BLaER1 (cell line): Measurements from ENCODE around the gene LRRC70.
"Not testable (repeated sequence)": the region's sequence is repeated elsewhere in the genome, so short reads cannot be mapped to it uniquely, and the experiment has no call there.

Experiments
- H3K27ac ChIP-seq: shearing (Covaris generic); formaldehyde crosslinking; 2 replicates; pipeline ENCODE4 v1.8.1; 2022
- H3K27me3 ChIP-seq: shearing (Covaris generic); formaldehyde crosslinking; 2 replicates; pipeline ENCODE4 v1.8.1; 2022
- H3K36me3 ChIP-seq: shearing (Covaris generic); formaldehyde crosslinking; 2 replicates; pipeline ENCODE4 v1.8.1; 2022
- H3K4me1 ChIP-seq: shearing (Covaris generic); formaldehyde crosslinking; 2 replicates; pipeline ENCODE4 v1.8.1; 2022
- H3K4me2 ChIP-seq: shearing (Covaris generic); formaldehyde crosslinking; 2 replicates; pipeline ENCODE4 v1.8.1; 2022
- H3K4me3 ChIP-seq: shearing (Covaris generic); formaldehyde crosslinking; 2 replicates; pipeline ENCODE4 v1.8.1; 2022
- H3K9ac ChIP-seq: shearing (Covaris generic); formaldehyde crosslinking; 2 replicates; pipeline ENCODE4 v1.8.1; 2022
- H3K9me3 ChIP-seq: shearing (Covaris generic); formaldehyde crosslinking; 2 replicates; pipeline ENCODE4 v1.8.1; 2022
- H4K20me1 ChIP-seq: shearing (Covaris generic); formaldehyde crosslinking; 2 replicates; pipeline ENCODE4 v1.8.1; 2022
- Cebpa-rat ChIP-seq: shearing (Covaris generic); IDR thresholded peaks from 2 replicates; pipeline ENCODE4 v1.8.1; 2022

The LRRC70 gene

DNA sequence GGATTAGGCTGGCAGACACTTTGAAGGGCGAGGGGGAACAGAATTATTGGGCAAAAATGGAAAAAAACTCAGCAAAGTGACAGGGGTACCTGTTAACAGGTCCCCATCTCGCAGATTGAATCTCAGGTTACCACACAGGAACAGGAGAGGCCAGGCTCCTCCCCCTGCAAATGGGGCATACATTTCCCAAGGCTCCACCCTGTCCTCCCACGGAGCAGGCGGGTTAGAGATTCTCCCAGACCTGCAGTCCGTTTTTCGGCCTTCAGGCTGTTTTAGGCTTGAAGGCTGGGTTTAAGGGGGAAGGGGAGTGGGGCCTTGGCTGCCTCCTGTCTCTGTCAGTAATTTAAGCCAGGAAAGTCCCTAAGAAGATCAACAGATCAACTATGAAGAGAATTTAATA, 42.7 kb downstream of the LRRC70 start:
- Histone ChIP-seq H3K4me3 (no peak overlapping the region), H3K27me3 (no peaks in the 10 kb centered on the region), H3K9me3 (no peaks in the 10 kb centered on the region), H3K4me2 (no peak overlapping the region), H3K27ac (no peak overlapping the region), H3K9ac (no peak overlapping the region), H3K36me3 (peaks cover 24% of the 10 kb centered on the region), H4K20me1 (no peaks in the 10 kb centered on the region), H3K4me1 (no peaks in the 10 kb centered on the region)
- TF ChIP-seq Cebpa-rat, result no peak

DNA sequence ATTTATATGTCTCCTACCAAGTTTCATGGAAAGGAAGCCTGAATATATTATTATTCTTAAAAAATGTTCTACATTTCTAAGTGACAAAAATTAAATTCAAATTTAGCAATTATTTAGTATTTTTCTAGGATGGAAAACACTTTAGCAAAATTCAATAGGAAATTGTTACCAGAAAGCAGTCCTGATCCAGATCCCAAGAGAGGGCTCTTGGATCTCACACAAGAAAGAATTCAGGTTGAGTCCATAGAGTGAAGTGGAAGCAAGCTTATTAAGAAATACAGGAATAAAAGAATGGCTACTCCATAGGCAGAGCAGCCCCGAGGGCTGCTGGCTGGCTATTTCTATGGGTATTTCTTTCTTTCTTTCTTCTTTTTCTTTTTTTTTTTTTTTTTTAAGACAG, 44.7 kb downstream of the LRRC70 start:
- no peaks in the 10 kb centered on the region for H4K20me1 ChIP-seq

DNA sequence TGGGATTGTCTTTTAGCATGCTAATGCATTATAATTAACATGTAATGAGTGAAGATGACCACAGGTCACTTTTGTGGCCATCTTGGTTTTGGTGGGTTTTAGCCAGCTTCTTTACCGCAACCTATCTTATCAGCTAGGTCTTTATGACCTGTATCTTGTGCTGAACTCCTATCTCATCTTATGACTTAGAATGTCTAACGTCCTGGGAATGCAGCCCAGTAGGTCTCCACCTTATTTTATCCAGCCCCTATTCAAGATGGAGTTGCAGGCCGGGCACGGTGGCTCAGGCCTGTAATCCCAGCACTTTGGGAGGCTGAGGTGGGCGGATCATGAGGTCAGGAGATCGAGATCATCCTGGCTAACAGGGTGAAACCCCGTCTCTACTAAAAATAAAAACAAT, 45.8 kb downstream of the LRRC70 start:
- H3K27ac ChIP-seq, H3K4me3 ChIP-seq, H4K20me1 ChIP-seq, H3K9me3 ChIP-seq, H3K9ac ChIP-seq, H3K27me3 ChIP-seq, H3K4me2 ChIP-seq, H3K4me1 ChIP-seq: not testable (repeated sequence)
- H3K36me3 ChIP-seq, result peaks cover 43% of the 10 kb centered on the region

More for the DNA sequence above, 44.7 kb downstream of the LRRC70 start:
- H3K9ac ChIP-seq, result no peak overlapping the region
- H3K27ac ChIP-seq, result no peak overlapping the region
- TF ChIP-seq Cebpa-rat, result no peak
- no peak overlapping the region for H3K4me3 ChIP-seq
- H3K27me3 ChIP-seq, result no peaks in the 10 kb centered on the region
- H3K9me3 ChIP-seq, result no peaks in the 10 kb centered on the region
- peaks cover 41% of the 10 kb centered on the region for H3K36me3 ChIP-seq
- H3K4me2 ChIP-seq, result no peak overlapping the region
- no peaks in the 10 kb centered on the region for H3K4me1 ChIP-seq

DNA sequence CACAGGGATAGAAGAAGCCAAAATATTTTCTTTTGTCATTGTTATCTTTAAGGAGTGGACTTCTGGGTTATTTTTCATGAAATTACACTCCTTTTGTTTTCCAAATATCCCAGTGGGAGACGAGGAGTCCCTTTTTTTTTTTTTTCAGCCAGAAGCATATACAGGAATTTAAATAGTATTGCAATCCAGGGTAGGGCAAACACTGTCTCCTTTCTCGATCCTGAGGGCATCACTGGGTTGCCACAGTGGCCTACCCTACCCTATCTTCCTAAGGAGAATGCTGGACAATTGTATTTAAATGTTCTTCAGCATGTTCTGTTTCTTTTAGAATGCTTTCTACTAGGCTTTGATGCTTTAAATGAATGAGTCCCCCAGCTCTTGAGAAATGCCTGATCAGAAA, 47.9 kb downstream of the LRRC70 start:
- no peaks in the 10 kb centered on the region for H4K20me1 ChIP-seq
- H3K4me2 ChIP-seq, result no peak overlapping the region
- H3K36me3 ChIP-seq, result peaks cover 49% of the 10 kb centered on the region
- no peak for TF ChIP-seq Cebpa-rat
- H3K4me3 ChIP-seq, result no peak overlapping the region
- H3K9me3 ChIP-seq, result no peaks in the 10 kb centered on the region
- H3K27ac ChIP-seq, result no peak overlapping the region
- H3K4me1 ChIP-seq, result no peaks in the 10 kb centered on the region
- no peak overlapping the region for H3K9ac ChIP-seq
- no peaks in the 10 kb centered on the region for H3K27me3 ChIP-seq

DNA sequence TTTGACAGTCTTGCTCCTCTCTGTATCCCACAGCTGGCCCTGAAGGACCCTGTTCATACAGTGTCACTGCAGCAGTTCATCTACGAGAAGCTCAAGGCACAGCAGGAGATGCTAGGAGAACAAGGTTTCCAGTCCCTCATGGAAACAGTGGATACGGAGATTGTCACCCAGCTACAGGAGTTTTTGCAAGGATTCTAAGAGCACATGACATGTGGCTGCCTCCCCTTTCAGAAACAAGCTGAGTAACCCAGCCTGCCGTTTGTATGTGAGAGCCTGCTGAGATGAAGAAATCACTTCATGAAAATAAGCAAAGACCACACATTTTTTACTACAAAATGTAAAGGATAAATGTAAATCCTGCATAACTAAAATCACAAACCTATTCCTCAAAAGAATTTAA, 48.5 kb downstream of the LRRC70 start:
- peaks cover 53% of the 10 kb centered on the region for H3K36me3 ChIP-seq
- H3K4me1 ChIP-seq, result no peaks in the 10 kb centered on the region
- no peaks in the 10 kb centered on the region for H4K20me1 ChIP-seq
- no peak for TF ChIP-seq Cebpa-rat
- H3K27me3 ChIP-seq, result no peaks in the 10 kb centered on the region
- H3K27ac ChIP-seq, result no peak overlapping the region
- no peak overlapping the region for H3K9ac ChIP-seq
- H3K4me2 ChIP-seq, result no peak overlapping the region
- no peaks in the 10 kb centered on the region for H3K9me3 ChIP-seq
- no peak overlapping the region for H3K4me3 ChIP-seq

DNA sequence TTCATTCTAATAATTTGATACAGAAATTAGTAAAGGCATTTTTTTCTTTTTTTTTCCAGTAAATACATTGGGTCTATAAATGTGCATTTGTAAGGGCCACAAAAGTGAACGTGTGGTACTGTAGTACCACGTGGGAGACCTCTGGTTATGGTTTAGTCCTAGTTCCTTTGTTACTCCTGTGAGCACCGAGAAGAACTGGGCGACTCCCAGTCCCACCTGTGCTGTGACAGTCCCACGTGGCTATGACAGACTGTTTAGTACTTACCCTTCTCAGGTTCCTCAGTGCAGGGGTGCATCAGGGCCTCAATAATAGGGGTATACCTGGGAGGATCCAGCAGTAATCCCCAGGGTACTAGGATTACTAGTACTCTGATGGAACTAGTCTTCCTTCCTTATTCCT, 49.3 kb downstream of the LRRC70 start:
- peaks cover 53% of the 10 kb centered on the region for H3K36me3 ChIP-seq
- H3K9ac ChIP-seq, result no peak overlapping the region
- no peaks in the 10 kb centered on the region for H3K9me3 ChIP-seq
- H3K27ac ChIP-seq, result no peak overlapping the region
- no peak overlapping the region for H3K4me2 ChIP-seq
- H3K4me1 ChIP-seq, result no peaks in the 10 kb centered on the region
- H4K20me1 ChIP-seq, result no peaks in the 10 kb centered on the region
- no peaks in the 10 kb centered on the region for H3K27me3 ChIP-seq
- H3K4me3 ChIP-seq, result no peak overlapping the region
- no peak for TF ChIP-seq Cebpa-rat
